Thymus (tissue), 11 donors: ENCODE data around the gene POLD1. TPM values are rescaled to one million over a fixed set of nuclear protein-coding genes. Genes with fewer than 3 reads are reported as not detected.
"Not testable (repeated sequence)": the region's sequence is repeated elsewhere in the genome, so short reads cannot be mapped to it uniquely, and the experiment has no call there.

Experiments used
- DNase-seq, 9 donors: peaks; one replicate each; pipeline ENCODE4 v3.0.0-alpha.2; 2013; ENCODE audit warnings: low spot score in 9 of 9, low read depth in 6 of 9, missing footprints in 1 of 9
- H3K27ac ChIP-seq, 2 donors: one replicate each; pipeline ENCODE4 v1.5.1; 2013; ENCODE audit warnings: control low read depth in 1 of 2, low read depth in 1 of 2, low read length in 1 of 2, mild to moderate bottlenecking in 1 of 2, moderate library complexity in 1 of 2
- H3K27me3 ChIP-seq, 2 donors: one replicate each; pipeline ENCODE4 v1.5.1; 2013; ENCODE audit warnings: low read length in 1 of 2; ENCODE audit not compliant: control insufficient read depth in 2 of 2, insufficient read depth in 1 of 2
- H3K36me3 ChIP-seq, 2 donors: one replicate each; pipeline ENCODE4 v1.5.1; 2013; ENCODE audit warnings: low read length in 1 of 2, mild to moderate bottlenecking in 1 of 2, moderate library complexity in 1 of 2; ENCODE audit not compliant: control insufficient read depth in 2 of 2, insufficient read depth in 2 of 2
- H3K4me1 ChIP-seq, 2 donors: one replicate each; pipeline ENCODE4 v1.5.1; 2013; ENCODE audit warnings: low read length in 2 of 2; ENCODE audit not compliant: control insufficient read depth in 2 of 2, insufficient read depth in 2 of 2
- H3K4me3 ChIP-seq, 2 donors: one replicate each; pipeline ENCODE4 v1.5.1; 2013; ENCODE audit warnings: low read length in 2 of 2, control low read depth in 1 of 2, mild to moderate bottlenecking in 1 of 2
- H3K9me3 ChIP-seq, 2 donors: one replicate each; pipeline ENCODE4 v1.5.1; 2013; ENCODE audit warnings: low read length in 1 of 2, mild to moderate bottlenecking in 1 of 2; ENCODE audit not compliant: control insufficient read depth in 2 of 2, insufficient read depth in 1 of 2
- WGBS: extraction: QIAGEN DNeasy Blood & Tissue Kit; methylation state at CpG from one replicate; pipeline ENCODE4 v1.1.7; 2013; 5-methylcytosine and 5-hydroxymethylcytosine counted together
- polyA plus RNA-seq: library from polyadenylated mRNA; stranded (reverse); fragments of 200-250 nt; gene quantifications from one replicate; pipeline ENCODE4 v1.2.3, GENCODE V29; 2013
- total RNA-seq: library from RNA; stranded (reverse); fragments of 120-200 nt; gene quantifications from one replicate; pipeline ENCODE4 v1.2.4, GENCODE V29; 2013
- donor health status: healthy.

POLD1 gene
- total and polyA plus RNA-seq, 2 donors = 39.5 to 61.8 TPM

GRCh38 chr19:50434525-50434924 is 50.4 kb downstream of the POLD1 start:
- Histone ChIP-seq H3K9me3 (no peaks in the 10 kb centered on the region), H3K4me3 (no peak overlapping the region), H3K36me3 (no peaks in the 10 kb centered on the region), H3K27ac (no peak overlapping the region), H3K27me3 (peaks cover 33 to 67% of the 10 kb centered on the region in 2 donors), H3K4me1 (peaks cover 3 to 14% of the 10 kb centered on the region in 2 donors)
- DNase-seq = no peak
- WGBS = 69% methylated on average over 12 of the region's 12 CpGs

DNA sequence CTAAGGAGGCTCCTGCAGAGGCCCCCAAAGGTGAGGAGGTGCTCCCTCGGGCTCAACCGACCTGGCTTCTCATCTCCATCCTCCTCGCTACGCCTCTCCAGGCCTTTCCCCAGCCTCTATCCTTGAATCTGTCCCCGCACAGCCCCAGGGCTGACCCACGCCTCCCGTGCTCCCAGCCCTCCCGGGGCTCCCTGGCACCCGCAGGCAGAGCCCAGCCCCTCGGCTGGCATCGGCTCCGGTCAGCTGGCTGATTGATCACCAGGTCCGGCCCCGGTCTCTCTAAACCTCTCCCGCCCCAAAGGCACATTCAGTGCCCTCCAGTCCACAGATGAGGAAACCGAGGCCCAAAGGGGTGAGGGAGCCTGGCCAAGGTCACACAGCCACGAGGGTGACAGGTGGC is 51.1 kb downstream of the POLD1 start:
- WGBS = 94% methylated on average over 17 of the region's 17 CpGs
- Histone ChIP-seq H3K4me1 (peaks cover 3 to 14% of the 10 kb centered on the region in 2 donors), H3K27ac (no peak overlapping the region), H3K36me3 (no peaks in the 10 kb centered on the region), H3K4me3 (no peak overlapping the region), H3K27me3 (peaks cover 29 to 62% of the 10 kb centered on the region in 2 donors), H3K9me3 (no peaks in the 10 kb centered on the region)
- no peak for DNase-seq

DNA sequence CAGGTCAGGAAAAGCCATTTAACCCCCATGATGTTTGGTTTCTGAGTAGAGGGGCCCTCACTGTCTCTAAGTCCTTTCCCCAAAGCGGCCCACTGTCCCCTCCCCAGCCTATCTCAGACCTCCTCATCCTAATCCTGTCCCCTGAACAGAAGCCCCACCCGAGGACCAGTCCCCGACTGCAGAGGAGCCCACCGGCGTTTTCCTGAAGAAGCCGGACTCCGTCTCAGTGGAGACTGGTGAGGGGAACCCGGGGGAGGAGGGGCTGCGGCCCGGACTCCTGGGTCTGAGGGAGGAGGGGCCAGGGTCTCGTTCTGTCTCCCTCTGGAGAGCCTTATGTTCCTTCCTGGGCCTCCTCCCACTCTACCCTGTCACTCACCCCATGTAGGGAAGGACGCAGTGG is 51.5 kb downstream of the POLD1 start:
- WGBS = 89% methylated on average over 12 of the region's 12 CpGs

DNA sequence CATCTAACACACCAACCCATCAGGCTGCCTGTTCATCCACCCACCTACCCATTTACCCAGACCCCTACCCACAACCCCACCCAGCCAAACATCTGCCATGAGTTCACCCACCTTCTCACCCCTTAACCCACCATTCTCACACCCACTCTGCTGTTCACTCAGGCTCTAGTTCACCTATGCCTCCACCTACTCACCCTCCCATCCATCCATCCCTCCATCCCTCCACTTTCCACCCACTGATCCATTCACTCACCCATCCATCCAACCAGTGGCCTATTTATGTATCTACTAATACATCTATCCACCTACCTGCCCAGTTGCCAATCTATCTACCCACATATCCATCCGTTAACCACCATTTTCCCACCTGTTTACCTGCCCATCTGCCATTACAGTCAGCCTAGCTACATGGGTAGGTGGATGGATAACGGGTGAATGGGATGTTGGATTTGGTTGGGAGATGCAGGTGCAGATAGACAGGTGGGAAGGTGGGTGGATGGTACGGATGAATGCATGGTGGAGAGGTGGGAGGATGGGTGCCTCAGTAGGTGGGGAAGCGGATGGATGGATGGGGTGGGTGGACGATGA is 53.8 kb downstream of the POLD1 start:
- Histone ChIP-seq H3K27ac (no peak overlapping the region), H3K9me3 (no peaks in the 10 kb centered on the region), H3K27me3 (peaks cover 13 to 37% of the 10 kb centered on the region in 2 donors), H3K36me3 (no peaks in the 10 kb centered on the region), H3K4me3 (no peak overlapping the region), H3K4me1 (peaks cover 0 to under 1% of the 10 kb centered on the region in 2 donors)
- WGBS = 97% methylated on average over 5 of the region's 5 CpGs
- DNase-seq = no peak

More for the DNA sequence above, 51.5 kb downstream of the POLD1 start:
- H3K4me1 ChIP-seq = peaks cover 3 to 14% of the 10 kb centered on the region in 2 donors
- H3K4me3 ChIP-seq = no peak overlapping the region
- H3K9me3 ChIP-seq = no peaks in the 10 kb centered on the region
- DNase-seq = no peak
- H3K36me3 ChIP-seq = no peaks in the 10 kb centered on the region
- H3K27ac ChIP-seq = no peak overlapping the region
- H3K27me3 ChIP-seq = peaks cover 28 to 58% of the 10 kb centered on the region in 2 donors

DNA sequence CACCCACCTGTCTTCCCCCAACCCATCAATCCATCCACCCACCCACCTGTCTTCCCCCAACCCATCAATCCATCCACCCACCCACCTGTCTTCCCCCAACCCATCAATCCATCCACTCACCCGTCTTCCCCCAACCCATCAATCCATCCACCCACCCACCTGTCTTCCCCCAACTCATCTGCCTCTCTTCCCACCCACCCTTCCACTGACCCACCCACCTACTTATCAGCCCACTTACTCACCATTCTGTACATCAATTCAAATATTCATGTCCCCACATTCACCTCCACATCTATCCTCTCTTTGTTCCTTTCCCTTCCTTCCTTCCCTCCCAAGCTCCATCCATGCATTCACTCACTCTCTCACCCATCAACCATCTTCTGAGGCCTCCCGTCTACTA is 55.0 kb downstream of the POLD1 start:
- peaks cover 3 to 25% of the 10 kb centered on the region in 2 donors for H3K27me3 ChIP-seq
- WGBS = 93% methylated on average over 2 of the region's 2 CpGs

GRCh38 chr19:50444059-50444458 is 59.9 kb downstream of the POLD1 start:
- no peaks in the 10 kb centered on the region for H3K36me3 ChIP-seq
- no peaks in the 10 kb centered on the region for H3K27me3 ChIP-seq
- H3K4me3 ChIP-seq = no peak overlapping the region
- no peaks in the 10 kb centered on the region for H3K4me1 ChIP-seq
- H3K9me3 ChIP-seq = no peaks in the 10 kb centered on the region
- H3K27ac ChIP-seq = no peak overlapping the region
- DNase-seq = no peak
- WGBS = 91% methylated on average over 1 of the region's 1 CpG

More for the DNA sequence above, 55.0 kb downstream of the POLD1 start:
- not testable (repeated sequence) for DNase-seq, H3K36me3 ChIP-seq, H3K4me3 ChIP-seq, H3K4me1 ChIP-seq, H3K27ac ChIP-seq, H3K9me3 ChIP-seq

DNA sequence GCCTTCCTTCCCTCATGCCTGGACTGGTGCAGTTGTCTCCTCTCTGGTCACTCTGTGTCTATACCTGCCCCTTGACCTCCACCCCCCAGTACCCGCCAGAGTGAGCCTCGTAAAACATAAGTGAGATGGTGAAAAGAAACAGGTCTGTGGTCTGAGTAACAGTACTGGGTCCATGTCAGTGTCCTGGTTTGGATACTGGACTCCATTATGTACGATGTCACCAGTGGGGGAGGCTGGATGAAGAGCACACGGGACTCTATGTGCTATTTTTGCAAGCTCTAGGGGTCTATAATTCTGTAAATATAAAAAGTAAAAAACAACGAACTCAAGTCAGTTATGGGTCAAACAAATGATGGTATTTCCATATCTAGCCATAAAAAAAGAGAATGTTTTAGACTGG is 62.9 kb downstream of the POLD1 start:
- H3K27me3 ChIP-seq = peaks cover 0 to 5% of the 10 kb centered on the region in 2 donors
- H3K9me3 ChIP-seq = peaks cover 0 to 4% of the 10 kb centered on the region in 2 donors
- 92% methylated on average over 5 of the region's 5 CpGs for WGBS

GRCh38 chr19:50447750-50448149 is 63.6 kb downstream of the POLD1 start:
- no peak overlapping the region for H3K27ac ChIP-seq
- H3K36me3 ChIP-seq = no peaks in the 10 kb centered on the region
- DNase-seq = no peak
- H3K9me3 ChIP-seq = peaks cover 0 to 4% of the 10 kb centered on the region in 2 donors
- peaks cover 0 to 5% of the 10 kb centered on the region in 2 donors for H3K27me3 ChIP-seq
- WGBS = 96% methylated on average over 10 of the region's 10 CpGs
- no peak overlapping the region for H3K4me3 ChIP-seq
- H3K4me1 ChIP-seq = no peaks in the 10 kb centered on the region

More for the DNA sequence above, 62.9 kb downstream of the POLD1 start:
- Histone ChIP-seq H3K4me1 (no peaks in the 10 kb centered on the region), H3K36me3 (no peaks in the 10 kb centered on the region), H3K4me3 (no peak overlapping the region), H3K27ac (no peak overlapping the region)
- DNase-seq = no peak

DNA sequence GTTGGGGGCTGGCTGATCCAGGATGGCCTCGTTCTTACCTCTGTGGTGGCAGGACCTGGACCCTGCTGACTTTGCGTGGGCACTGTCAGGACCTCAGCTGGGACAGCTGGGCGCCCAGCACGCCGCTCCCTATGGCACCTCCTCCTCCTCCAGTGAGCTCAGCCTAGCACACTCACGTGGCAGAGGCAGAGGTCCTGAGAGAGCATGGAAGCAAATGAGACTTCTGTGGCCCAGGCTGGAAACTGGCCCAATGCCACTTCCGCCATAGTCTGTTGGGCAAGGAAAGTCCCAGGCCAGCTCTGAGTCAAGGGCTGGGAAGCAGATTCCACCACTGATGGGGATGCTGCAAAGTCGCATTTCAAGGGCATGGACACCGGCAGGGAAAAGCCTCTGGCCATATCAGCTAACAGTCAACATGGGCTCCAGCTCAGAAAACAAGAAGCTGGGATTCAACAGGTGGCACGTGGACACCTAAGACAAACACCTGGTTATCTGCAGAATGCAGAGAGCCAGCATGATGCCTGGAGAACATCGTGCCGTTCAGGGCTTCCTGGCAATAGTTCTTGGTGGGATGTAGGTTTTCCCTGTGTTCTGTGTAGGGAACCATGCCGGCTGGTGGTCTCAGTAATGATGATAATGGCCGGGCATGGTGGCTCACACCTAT is 65.2 kb downstream of the POLD1 start:
- peaks cover 0 to 4% of the 10 kb centered on the region in 2 donors for H3K9me3 ChIP-seq
- H3K4me1 ChIP-seq = no peaks in the 10 kb centered on the region
- H3K27me3 ChIP-seq = peaks cover 0 to 5% of the 10 kb centered on the region in 2 donors
- 87% methylated on average over 14 of the region's 14 CpGs for WGBS
- H3K36me3 ChIP-seq = no peaks in the 10 kb centered on the region
- DNase-seq = no peak
- no peak overlapping the region for H3K4me3 ChIP-seq
- no peak overlapping the region for H3K27ac ChIP-seq
